Astrocyte (in vitro differentiated cells and primary cell): ENCODE measurements around the gene UGT1A6.

ENCODE experiments used
- EZH2 ChIP-seq: IDR thresholded peaks from 2 replicates; pipeline ENCODE4 v1.6.1; 2012; ENCODE audit warnings: mild to moderate bottlenecking, low read length, inconsistent platforms; ENCODE audit not compliant: insufficient read depth
- TF ChIP-seq, protein P1 (sequence below): IDR thresholded peaks from 2 replicates; pipeline ENCODE4 v1.5.1; 2011; ENCODE audit warnings: low read depth, mild to moderate bottlenecking, inconsistent platforms, low read length, moderate library complexity; ENCODE audit not compliant: insufficient read depth

DNA sequence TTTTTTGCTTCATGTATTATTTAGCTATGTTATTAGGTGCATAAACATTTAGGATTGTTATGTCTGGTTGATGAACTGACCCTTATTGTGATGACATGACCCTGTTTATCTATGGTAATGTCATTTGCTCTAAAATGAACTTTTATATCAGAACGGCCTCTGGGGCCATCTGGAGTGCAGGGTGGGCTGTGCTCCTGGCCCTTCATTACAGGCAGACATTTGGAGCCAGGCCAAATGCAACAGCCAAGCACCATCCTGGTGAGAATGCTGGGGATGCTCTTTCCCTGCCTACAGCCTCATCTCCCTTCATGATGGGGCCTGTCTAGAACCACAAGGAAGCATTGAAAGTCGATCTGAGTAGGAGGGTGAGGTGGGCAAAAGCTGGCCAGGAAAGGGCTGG, 123.6 kb downstream of the UGT1A6 start:
- TF ChIP-seq, protein P1, sequence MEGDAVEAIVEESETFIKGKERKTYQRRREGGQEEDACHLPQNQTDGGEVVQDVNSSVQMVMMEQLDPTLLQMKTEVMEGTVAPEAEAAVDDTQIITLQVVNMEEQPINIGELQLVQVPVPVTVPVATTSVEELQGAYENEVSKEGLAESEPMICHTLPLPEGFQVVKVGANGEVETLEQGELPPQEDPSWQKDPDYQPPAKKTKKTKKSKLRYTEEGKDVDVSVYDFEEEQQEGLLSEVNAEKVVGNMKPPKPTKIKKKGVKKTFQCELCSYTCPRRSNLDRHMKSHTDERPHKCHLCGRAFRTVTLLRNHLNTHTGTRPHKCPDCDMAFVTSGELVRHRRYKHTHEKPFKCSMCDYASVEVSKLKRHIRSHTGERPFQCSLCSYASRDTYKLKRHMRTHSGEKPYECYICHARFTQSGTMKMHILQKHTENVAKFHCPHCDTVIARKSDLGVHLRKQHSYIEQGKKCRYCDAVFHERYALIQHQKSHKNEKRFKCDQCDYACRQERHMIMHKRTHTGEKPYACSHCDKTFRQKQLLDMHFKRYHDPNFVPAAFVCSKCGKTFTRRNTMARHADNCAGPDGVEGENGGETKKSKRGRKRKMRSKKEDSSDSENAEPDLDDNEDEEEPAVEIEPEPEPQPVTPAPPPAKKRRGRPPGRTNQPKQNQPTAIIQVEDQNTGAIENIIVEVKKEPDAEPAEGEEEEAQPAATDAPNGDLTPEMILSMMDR: no peak
- TF ChIP-seq EZH2: no peak
